B cell (primary cell): ENCODE data around the gene NOP53. TPM values are rescaled to one million over a fixed set of nuclear protein-coding genes. Genes with fewer than 3 reads are reported as not detected.

Experiments
- ATAC-seq: fragments of 200-7000 bp; cut with Tn5 transposase; one replicate; pipeline ENCODE4 v1.10.0; 2021; ENCODE audit warnings: low read depth, mild to moderate bottlenecking, moderate number of reproducible peaks, moderate library complexity
- CTCF ChIA-PET: fragments of 350-600 bp; sonication (Branson Sonifier 250); formaldehyde crosslinking; loops from one replicate; lab custom pipeline; 2021; ENCODE audit warnings: antibody characterized with exemption, inconsistent platforms; lab: Charles Lee
- POLR2A ChIA-PET: fragments of 350-600 bp; sonication (Branson Sonifier 250); formaldehyde crosslinking; loops from one replicate; lab custom pipeline; 2021; ENCODE audit warnings: antibody characterized with exemption; lab: Charles Lee
- DNase-seq: peaks from one replicate; pipeline ENCODE4 v3.0.0; 2013
- H2AFZ ChIP-seq: 2 replicates; pipeline ENCODE4 v1.6.1; 2012; ENCODE audit warnings: mild to moderate bottlenecking, low read depth, low read length; ENCODE audit not compliant: insufficient read depth, poor library complexity, severe bottlenecking
- H3K27ac ChIP-seq, 2 donors: 1 replicate in 1 of 2; 2 replicates in 1 of 2; pipeline ENCODE4 v1.5.1; 2012 to 2013; ENCODE audit warnings: low read length in 2 of 2, mild to moderate bottlenecking in 2 of 2, moderate library complexity in 1 of 2
- H3K27me3 ChIP-seq, 4 experiments: fragments of 200-600 bp in 1 of 4; sonication (generic) in 1 of 4; replicated peaks in 1 of 4; 1 replicate in 2 of 4; 2 replicates in 2 of 4; pipeline versions ENCODE4 v1.6.1 to v1.7.0; 2013 to 2016; ENCODE audit warnings: low read length in 3 of 4, mild to moderate bottlenecking in 2 of 4, mixed read lengths in 1 of 4, moderate library complexity in 1 of 4; ENCODE audit not compliant: insufficient read depth in 4 of 4, control insufficient read depth in 3 of 4; ENCODE audit errors: control extremely low read depth in 1 of 4
- H3K36me3 ChIP-seq, 2 experiments: replicated peaks in 1 of 2; 1 replicate in 1 of 2; 2 replicates in 1 of 2; pipeline versions ENCODE4 v1.6.1 to v1.7.1; 2013; ENCODE audit warnings: low read length in 1 of 2; ENCODE audit not compliant: insufficient read depth in 2 of 2, control insufficient read depth in 1 of 2; ENCODE audit errors: control extremely low read depth in 1 of 2, extremely low read depth in 1 of 2
- H3K4me1 ChIP-seq, 2 donors: fragments of 200-600 bp in 1 of 2; sonication (generic) in 1 of 2; 1 replicate in 1 of 2; 2 replicates in 1 of 2; pipeline versions ENCODE4 v1.5.1 to v1.6.1; 2013 to 2017; ENCODE audit warnings: low read length in 2 of 2; ENCODE audit not compliant: control insufficient read depth in 2 of 2, insufficient read depth in 2 of 2
- H3K4me2 ChIP-seq: replicated peaks from 2 replicates; pipeline ENCODE3; 2012; ENCODE audit warnings: mild to moderate bottlenecking, low read depth, low read length; ENCODE audit not compliant: poor library complexity, severe bottlenecking
- H3K4me3 ChIP-seq, 5 experiments: fragments of 200-600 bp in 1 of 5; sonication (generic) in 1 of 5; 1 replicate in 3 of 5; 2 replicates in 2 of 5; pipeline versions ENCODE4 v1.5.1 to v1.7.0; 2011 to 2016; ENCODE audit warnings: low read length in 4 of 5, mild to moderate bottlenecking in 4 of 5, low read depth in 2 of 5, control low read depth in 1 of 5, moderate library complexity in 1 of 5; ENCODE audit not compliant: insufficient read depth in 1 of 5; ENCODE audit errors: control extremely low read depth in 1 of 5, extremely low read depth in 1 of 5
- H3K79me2 ChIP-seq: fragments of 200-600 bp; sonication (generic); one replicate; pipeline ENCODE4 v1.6.0; 2016; ENCODE audit warnings: low read length; ENCODE audit not compliant: control insufficient read depth, insufficient read depth
- H3K9ac ChIP-seq: fragments of 200-600 bp; sonication (generic); 2 replicates; pipeline ENCODE4 v1.6.1; 2017; ENCODE audit warnings: mild to moderate bottlenecking, low read length, moderate library complexity
- H3K9me3 ChIP-seq, 3 donors: one replicate each; pipeline versions ENCODE4 v1.6.1 to v1.7.1; 2013; ENCODE audit warnings: low read length in 2 of 3; ENCODE audit not compliant: control insufficient read depth in 2 of 3, insufficient read depth in 1 of 3; ENCODE audit errors: control extremely low read depth in 1 of 3
- H4K20me1 ChIP-seq: 2 replicates; pipeline ENCODE4 v1.6.0; 2012; ENCODE audit warnings: mild to moderate bottlenecking, low read length; ENCODE audit not compliant: insufficient read depth, control insufficient read depth, poor library complexity, severe bottlenecking
- H3K27ac Mint-ChIP-seq: one replicate; pipeline ENCODE4 v1.8.0; 2021; ENCODE audit warnings: mixed read lengths
- H3K27me3 Mint-ChIP-seq: one replicate; pipeline ENCODE4 v1.8.0; 2021; ENCODE audit warnings: mixed read lengths
- H3K4me1 Mint-ChIP-seq: one replicate; pipeline ENCODE4 v1.8.0; 2021; ENCODE audit warnings: mixed read lengths
- H3K4me3 Mint-ChIP-seq: one replicate; pipeline ENCODE4 v1.8.0; 2021; ENCODE audit warnings: mixed read lengths
- H3K9me3 Mint-ChIP-seq: one replicate; pipeline ENCODE4 v1.8.0; 2022; ENCODE audit warnings: mixed read lengths; ENCODE audit not compliant: insufficient read depth
- EZH2 ChIP-seq: IDR thresholded peaks from 2 replicates; pipeline ENCODE4 v1.6.1; 2012; ENCODE audit warnings: borderline replicate concordance, low read depth, mild to moderate bottlenecking, moderate library complexity, low read length; ENCODE audit not compliant: insufficient read depth, poor library complexity, severe bottlenecking
- WGBS: methylation state at CpG from one replicate; pipeline ENCODE4 v1.1.5; 2013; ENCODE audit warnings: missing lambda C conversion rate; ENCODE audit not compliant: insufficient coverage; 5-methylcytosine and 5-hydroxymethylcytosine counted together
- intact Hi-C: fragments of 100-400 bp; cut with micrococcal nuclease; formaldehyde crosslinking; loops from one replicate; pipeline ENCODE4 v1.10.0; 2022
- polyA plus RNA-seq: library from polyadenylated mRNA; depleted of rRNA; stranded (reverse); fragments of >200 nt; gene quantifications from 2 replicates; pipeline ENCODE4 v1.2.3, GENCODE V29; 2012
- total RNA-seq, 2 donors: library from RNA; stranded (reverse); fragments of 120-200 nt in 1 of 2; gene quantifications; 1 replicate in 1 of 2; 2 replicates in 1 of 2; pipeline versions ENCODE4 v1.2.3 to v1.2.4, GENCODE V29; 2013 to 2022
- TF ChIP-seq, protein P1 (sequence below): fragments of 200-600 bp; IDR thresholded peaks from one replicate; pipeline ENCODE4 v1.8.0; 2022; ENCODE audit warnings: antibody characterized with exemption, mild to moderate bottlenecking

NOP53 gene
- total and polyA plus RNA-seq, 2 donors (not counting 1 experiment from before 2014, with no cell fraction given): 526 to 978 TPM

DNA sequence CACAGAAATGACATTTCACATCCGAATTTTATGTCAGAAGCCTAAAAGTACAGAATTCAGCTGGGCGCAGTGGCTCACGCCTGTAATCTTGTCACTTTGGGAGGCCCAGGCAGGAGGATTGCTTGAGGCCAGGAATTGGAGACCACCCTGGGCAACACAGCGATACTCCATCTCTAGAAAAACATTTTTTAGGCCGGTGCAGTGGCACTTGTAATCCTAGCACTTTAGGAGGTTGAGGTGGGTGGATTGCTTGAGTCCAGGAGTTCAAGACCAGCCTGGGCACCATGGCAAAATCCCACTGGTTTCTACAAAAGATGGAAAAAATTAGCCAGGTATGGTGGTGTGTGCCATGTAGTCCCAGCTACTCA lies 15.3 kb downstream of the NOP53 start:
- intact Hi-C loops: no loop called here
- no peaks in the 10 kb centered on the region for H3K27me3 ChIP-seq
- CTCF ChIA-PET: no interaction called here
- H3K9me3 ChIP-seq: peaks cover 0 to 5% (median 2%) of the 10 kb centered on the region in 3 donors
- H3K27ac ChIP-seq: no peak overlapping the region
- TF ChIP-seq, protein P1, sequence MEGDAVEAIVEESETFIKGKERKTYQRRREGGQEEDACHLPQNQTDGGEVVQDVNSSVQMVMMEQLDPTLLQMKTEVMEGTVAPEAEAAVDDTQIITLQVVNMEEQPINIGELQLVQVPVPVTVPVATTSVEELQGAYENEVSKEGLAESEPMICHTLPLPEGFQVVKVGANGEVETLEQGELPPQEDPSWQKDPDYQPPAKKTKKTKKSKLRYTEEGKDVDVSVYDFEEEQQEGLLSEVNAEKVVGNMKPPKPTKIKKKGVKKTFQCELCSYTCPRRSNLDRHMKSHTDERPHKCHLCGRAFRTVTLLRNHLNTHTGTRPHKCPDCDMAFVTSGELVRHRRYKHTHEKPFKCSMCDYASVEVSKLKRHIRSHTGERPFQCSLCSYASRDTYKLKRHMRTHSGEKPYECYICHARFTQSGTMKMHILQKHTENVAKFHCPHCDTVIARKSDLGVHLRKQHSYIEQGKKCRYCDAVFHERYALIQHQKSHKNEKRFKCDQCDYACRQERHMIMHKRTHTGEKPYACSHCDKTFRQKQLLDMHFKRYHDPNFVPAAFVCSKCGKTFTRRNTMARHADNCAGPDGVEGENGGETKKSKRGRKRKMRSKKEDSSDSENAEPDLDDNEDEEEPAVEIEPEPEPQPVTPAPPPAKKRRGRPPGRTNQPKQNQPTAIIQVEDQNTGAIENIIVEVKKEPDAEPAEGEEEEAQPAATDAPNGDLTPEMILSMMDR: no peak
- no peak for TF ChIP-seq EZH2
- no peak for ATAC-seq
- no peaks in the 10 kb centered on the region for H3K4me1 ChIP-seq
- Mint-ChIP-seq H3K9me3 (no peaks in the 10 kb centered on the region), H3K4me3 (no peak overlapping the region), H3K27me3 (no peaks in the 10 kb centered on the region), H3K27ac (no peak overlapping the region), H3K4me1 (no peaks in the 10 kb centered on the region)
- peaks cover 0 to 31% of the 10 kb centered on the region in 2 experiments for H3K36me3 ChIP-seq
- no peak overlapping the region for H3K9ac ChIP-seq
- H2AFZ ChIP-seq: no peak overlapping the region
- peaks cover 8% of the 10 kb centered on the region for H4K20me1 ChIP-seq
- no peaks in the 10 kb centered on the region for H3K79me2 ChIP-seq
- H3K4me3 ChIP-seq: no peak overlapping the region
- 75% methylated on average over 4 of the region's 5 CpGs for WGBS
- DNase-seq: peak; percentile 18
- H3K4me2 ChIP-seq: no peak overlapping the region
- POLR2A ChIA-PET: no interaction called here

DNA sequence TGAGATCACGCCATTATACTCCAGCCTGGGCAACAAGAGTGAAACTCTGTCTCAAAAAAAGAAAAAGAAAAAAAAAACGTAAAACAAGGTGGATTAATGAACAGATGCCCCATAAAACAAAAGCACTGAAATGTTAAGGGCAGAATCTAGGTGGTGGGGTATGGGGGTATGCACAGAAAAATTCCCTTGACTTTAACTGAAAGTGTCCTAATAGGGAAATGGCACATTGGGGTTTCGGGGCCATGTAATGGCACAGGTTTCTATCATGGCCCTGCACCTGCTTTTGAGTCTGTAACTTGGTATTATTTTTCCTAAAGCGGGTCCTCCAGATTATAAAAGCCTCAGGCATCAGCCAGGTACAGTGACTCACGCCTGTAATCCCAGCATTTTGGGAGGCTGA lies 16.2 kb downstream of the NOP53 start:
- no peaks in the 10 kb centered on the region for H3K27me3 ChIP-seq
- intact Hi-C loops: no loop called here
- no peaks in the 10 kb centered on the region for H3K4me1 ChIP-seq
- H3K4me3 ChIP-seq: no peak overlapping the region
- ATAC-seq (no peak), DNase-seq (peak; percentile 29)
- H3K9ac ChIP-seq: no peak overlapping the region
- Mint-ChIP-seq H3K27ac (no peak overlapping the region), H3K27me3 (no peaks in the 10 kb centered on the region), H3K4me3 (no peak overlapping the region), H3K4me1 (no peaks in the 10 kb centered on the region), H3K9me3 (no peaks in the 10 kb centered on the region)
- H4K20me1 ChIP-seq: no peaks in the 10 kb centered on the region
- TF ChIP-seq, protein P1: no peak
- TF ChIP-seq EZH2: no peak
- ChIA-PET CTCF (no interaction called here), POLR2A (no interaction called here)
- H2AFZ ChIP-seq: no peak overlapping the region
- H3K9me3 ChIP-seq: peaks cover 0 to 5% (median 2%) of the 10 kb centered on the region in 3 donors
- H3K79me2 ChIP-seq: no peaks in the 10 kb centered on the region
- H3K36me3 ChIP-seq: peaks cover 0 to 21% of the 10 kb centered on the region in 2 experiments
- H3K4me2 ChIP-seq: no peak overlapping the region
- 90% methylated on average over 2 of the region's 5 CpGs for WGBS
- H3K27ac ChIP-seq: no peak overlapping the region
